Gastrocnemius medialis (tissue), 4 donors: ENCODE results near the gene SOAT1.

ENCODE experiments used
- CTCF ChIP-seq, 5 experiments: fragments of 450-650 bp in 3 of 5; fragments of 200-600 bp in 2 of 5; sonication (generic) in 2 of 5; IDR thresholded peaks in 4 of 5; conservative IDR thresholded peaks in 1 of 5; 1 replicate in 4 of 5; 2 replicates in 1 of 5; pipeline ENCODE4 v1.5.1; 2016 to 2019; ENCODE audit warnings: antibody characterized with exemption in 5 of 5, mild to moderate bottlenecking in 3 of 5, moderate library complexity in 3 of 5
- POLR2A ChIP-seq, 2 donors: fragments of 450-650 bp; IDR thresholded peaks; one replicate each; pipeline ENCODE4 v1.6.1; 2017; ENCODE audit warnings: antibody characterized with exemption in 2 of 2, mild to moderate bottlenecking in 2 of 2, moderate library complexity in 2 of 2

GRCh38 chr1:179323436-179323835 is 29.8 kb downstream of the SOAT1 start:
- TF ChIP-seq CTCF (IDR thresholded peaks at IDR 0.05 in 4 of 5, conservative IDR thresholded peaks at IDR 0.05 in 1 of 5) (no peak), POLR2A (IDR thresholded peaks at IDR 0.05) (no peak)
